HG03439 (cell line): ENCODE results near the gene RNU7-1.

Experiments
- ATAC-seq: cut with Tn5 transposase; IDR thresholded peaks from one replicate; pipeline ENCODE4 v1.9.1; 2021; ENCODE audit warnings: mild to moderate bottlenecking, moderate library complexity; ENCODE audit not compliant: unreplicated experiment

RNU7-1 gene

GRCh38 chr12:6987956-6988553 is 44.4 kb downstream of the RNU7-1 start:
- no peak for ATAC-seq
